ENCODE results near the gene DRP2. TPM values are rescaled to one million over a fixed set of nuclear protein-coding genes. Genes with fewer than 3 reads are reported as not detected.
A peak's percentile ranks its signal among the peaks of the same experiment; 100 is the strongest.

DRP2 gene
- total RNA-seq, 1 donor from 2014 or later: 0.14 TPM

GRCh38 chrX:101191217-101191750 is 28.3 kb upstream of the DRP2 start:
- H3K27ac ChIP-seq (replicated peaks): no peak overlapping the region
- TF ChIP-seq, protein P1, sequence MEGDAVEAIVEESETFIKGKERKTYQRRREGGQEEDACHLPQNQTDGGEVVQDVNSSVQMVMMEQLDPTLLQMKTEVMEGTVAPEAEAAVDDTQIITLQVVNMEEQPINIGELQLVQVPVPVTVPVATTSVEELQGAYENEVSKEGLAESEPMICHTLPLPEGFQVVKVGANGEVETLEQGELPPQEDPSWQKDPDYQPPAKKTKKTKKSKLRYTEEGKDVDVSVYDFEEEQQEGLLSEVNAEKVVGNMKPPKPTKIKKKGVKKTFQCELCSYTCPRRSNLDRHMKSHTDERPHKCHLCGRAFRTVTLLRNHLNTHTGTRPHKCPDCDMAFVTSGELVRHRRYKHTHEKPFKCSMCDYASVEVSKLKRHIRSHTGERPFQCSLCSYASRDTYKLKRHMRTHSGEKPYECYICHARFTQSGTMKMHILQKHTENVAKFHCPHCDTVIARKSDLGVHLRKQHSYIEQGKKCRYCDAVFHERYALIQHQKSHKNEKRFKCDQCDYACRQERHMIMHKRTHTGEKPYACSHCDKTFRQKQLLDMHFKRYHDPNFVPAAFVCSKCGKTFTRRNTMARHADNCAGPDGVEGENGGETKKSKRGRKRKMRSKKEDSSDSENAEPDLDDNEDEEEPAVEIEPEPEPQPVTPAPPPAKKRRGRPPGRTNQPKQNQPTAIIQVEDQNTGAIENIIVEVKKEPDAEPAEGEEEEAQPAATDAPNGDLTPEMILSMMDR (IDR thresholded peaks at IDR 0.05; ENCODE audit: borderline replicate concordance): no peak
- DNase-seq: peak; percentile 15
- H3K4me3 ChIP-seq: peak overlapping the region; percentile 54
- no peaks in the 10 kb centered on the region for H3K9me3 ChIP-seq (replicated peaks)
- no peaks in the 10 kb centered on the region for H3K4me1 ChIP-seq
- intact Hi-C loops (cut with micrococcal nuclease): no loop called here
- H3K36me3 ChIP-seq: no peaks in the 10 kb centered on the region
- no peaks in the 10 kb centered on the region for H3K27me3 ChIP-seq (ENCODE audit: low read depth)

DNA sequence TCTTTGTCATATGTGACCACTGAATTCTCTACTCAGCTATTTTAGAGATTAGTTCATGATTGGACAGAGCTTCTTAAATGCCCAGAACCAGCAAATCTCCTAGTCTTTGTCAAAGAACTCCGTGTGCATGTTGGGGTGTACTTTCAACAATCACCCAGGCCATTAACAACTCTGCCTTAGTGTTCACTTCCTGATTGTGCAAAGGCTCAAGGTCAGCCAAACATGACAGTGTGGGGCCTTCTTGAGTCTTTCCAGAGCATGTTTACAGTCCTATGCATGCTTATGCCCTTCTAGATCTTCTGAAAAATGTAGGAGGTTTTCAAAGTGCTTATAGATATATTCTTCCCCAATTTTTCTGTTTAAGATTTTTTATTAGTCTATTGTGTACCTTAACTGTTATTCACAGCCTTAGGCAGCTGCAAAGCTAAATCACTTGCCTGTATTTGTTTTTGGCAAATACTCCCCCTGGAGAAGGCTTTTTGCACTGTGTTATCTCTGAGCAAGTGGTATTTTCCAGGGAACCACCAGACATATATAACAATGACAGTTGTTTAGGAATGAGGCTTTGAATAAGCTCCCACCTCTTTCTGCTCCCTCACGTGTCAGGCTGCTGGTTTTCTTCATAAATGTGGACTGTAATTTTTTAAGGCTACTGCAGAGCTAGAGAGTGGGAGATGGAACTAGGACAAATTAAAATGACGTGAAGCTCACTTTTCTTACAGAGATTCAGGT is 24.0 kb upstream of the DRP2 start:
- no peaks in the 10 kb centered on the region for H3K36me3 ChIP-seq
- no peak overlapping the region for H3K4me3 ChIP-seq
- no peaks in the 10 kb centered on the region for H3K27me3 ChIP-seq (ENCODE audit: low read depth)
- intact Hi-C loops (cut with micrococcal nuclease): no loop called here
- no peak for DNase-seq
- TF ChIP-seq, protein P1 (IDR thresholded peaks at IDR 0.05; ENCODE audit: borderline replicate concordance): no peak
- H3K4me1 ChIP-seq: no peaks in the 10 kb centered on the region
- no peaks in the 10 kb centered on the region for H3K9me3 ChIP-seq (replicated peaks)
- no peak overlapping the region for H3K27ac ChIP-seq (replicated peaks)

DNA sequence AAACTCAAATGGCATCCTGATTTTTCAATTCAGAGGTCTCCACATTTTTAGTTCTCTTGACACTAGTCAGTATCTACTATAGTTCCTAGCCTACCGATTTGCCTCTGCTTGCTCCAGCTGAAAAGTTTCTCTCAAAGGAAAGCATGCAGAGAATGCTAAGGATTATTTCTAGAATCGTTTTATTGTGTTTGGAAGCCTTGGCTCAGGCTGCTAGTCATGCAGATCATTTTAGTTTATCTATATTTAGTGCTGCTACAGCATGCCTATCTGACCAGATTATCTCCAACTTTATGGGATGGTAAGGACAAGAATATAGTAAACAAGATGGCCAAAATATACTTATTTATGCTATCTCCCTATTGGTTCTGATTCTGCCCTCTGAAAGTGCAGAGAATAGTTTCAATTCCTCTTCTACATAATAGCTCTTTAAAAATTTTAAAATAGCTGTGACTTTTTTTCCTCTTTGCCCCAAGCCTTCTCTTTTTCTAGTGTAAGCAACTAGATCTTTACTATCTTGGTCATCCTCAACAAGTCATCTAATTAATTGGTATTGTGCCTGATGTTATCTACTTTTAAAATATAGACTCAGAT is 15.7 kb upstream of the DRP2 start:
- intact Hi-C loops (cut with micrococcal nuclease): no loop called here
- no peak for DNase-seq
- Histone ChIP-seq H3K27me3 (ENCODE audit: low read depth) (no peaks in the 10 kb centered on the region), H3K4me1 (no peaks in the 10 kb centered on the region), H3K27ac (replicated peaks) (no peak overlapping the region), H3K9me3 (replicated peaks) (no peaks in the 10 kb centered on the region), H3K36me3 (no peaks in the 10 kb centered on the region), H3K4me3 (no peak overlapping the region)
- TF ChIP-seq, protein P1 (IDR thresholded peaks at IDR 0.05; ENCODE audit: borderline replicate concordance): no peak

DNA sequence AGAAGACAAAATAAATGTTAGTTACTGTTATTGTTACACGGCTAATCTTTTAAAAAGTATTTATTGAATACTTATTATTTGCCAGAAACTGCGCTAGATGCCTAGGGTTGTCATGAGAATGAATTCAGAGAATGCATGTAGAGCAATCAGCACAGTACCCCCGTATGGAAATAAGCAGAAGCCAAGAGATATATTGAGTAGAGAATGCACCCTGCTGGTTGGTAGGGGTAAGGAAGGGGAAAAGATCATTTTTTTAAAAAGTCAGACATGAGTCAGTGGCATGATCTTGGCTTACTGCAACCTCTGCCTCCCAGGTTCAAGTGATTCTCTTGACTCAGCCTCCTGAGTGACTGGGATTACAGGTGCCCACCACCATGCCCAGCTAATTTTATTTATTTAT is 13.1 kb upstream of the DRP2 start:
- TF ChIP-seq, protein P1 (IDR thresholded peaks at IDR 0.05; ENCODE audit: borderline replicate concordance): peak; percentile 39
- intact Hi-C loops (cut with micrococcal nuclease): no loop called here

DNA sequence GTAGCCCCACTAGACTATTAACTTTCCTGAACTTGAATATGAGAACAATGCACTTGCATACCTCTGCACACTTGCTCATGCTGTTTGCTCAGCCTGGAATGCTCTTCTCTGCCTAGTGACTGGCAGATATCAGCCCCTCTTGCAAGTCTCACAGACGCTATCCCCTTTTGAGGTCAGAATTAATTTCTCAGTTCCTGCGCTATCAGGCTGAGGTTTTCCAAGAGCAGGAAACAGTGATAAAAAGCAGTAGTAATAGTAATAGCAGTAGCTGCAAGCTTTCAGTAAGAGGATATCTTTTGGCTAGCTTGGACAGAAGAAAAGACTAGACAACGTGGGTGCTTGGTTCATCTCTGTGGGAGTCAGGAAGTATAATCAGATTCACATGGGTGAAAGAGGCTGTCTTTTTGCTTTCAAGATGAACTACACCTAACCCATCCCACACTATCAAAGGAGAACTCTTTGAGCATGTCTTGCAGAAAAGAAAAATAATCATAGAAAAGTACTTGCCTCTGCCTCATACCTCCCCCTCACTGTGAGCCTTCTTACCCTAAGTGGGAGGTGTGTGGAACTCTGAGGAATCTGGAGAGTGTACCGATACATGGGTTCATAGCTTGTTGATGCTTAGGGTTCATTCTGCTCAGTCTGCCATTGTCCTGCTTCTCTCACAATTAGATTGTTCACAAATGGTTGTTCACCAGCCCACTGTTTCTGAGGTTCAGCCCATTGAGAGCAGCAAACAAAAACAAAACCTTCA is 11.3 kb upstream of the DRP2 start:
- Histone ChIP-seq H3K27me3 (ENCODE audit: low read depth) (no peaks in the 10 kb centered on the region), H3K27ac (replicated peaks) (no peak overlapping the region), H3K4me3 (no peak overlapping the region), H3K36me3 (no peaks in the 10 kb centered on the region), H3K4me1 (no peaks in the 10 kb centered on the region), H3K9me3 (replicated peaks) (no peaks in the 10 kb centered on the region)
- TF ChIP-seq, protein P1 (IDR thresholded peaks at IDR 0.05; ENCODE audit: borderline replicate concordance): no peak
- intact Hi-C loops (cut with micrococcal nuclease): no loop called here
- DNase-seq: no peak

More for the DNA sequence above, 13.1 kb upstream of the DRP2 start:
- DNase-seq: no peak
- Histone ChIP-seq H3K4me3 (no peak overlapping the region), H3K27me3 (ENCODE audit: low read depth) (no peaks in the 10 kb centered on the region), H3K27ac (replicated peaks) (no peak overlapping the region), H3K9me3 (replicated peaks) (no peaks in the 10 kb centered on the region), H3K36me3 (no peaks in the 10 kb centered on the region), H3K4me1 (no peaks in the 10 kb centered on the region)
